NCI-H2081 (cell line): ENCODE measurements around the gene CCDC12.
A peak's percentile ranks its signal among the peaks of the same experiment; 100 is the strongest.

Source experiments
- DNase-seq, 2 experiments: peaks; one replicate each; lab custom pipeline; 2025; lab: John Stamatoyannopoulos, UW

Gene CCDC12

GRCh38 chr3:46976326-46977190 is at the start of gene CCDC12:
CCDC12 (minus strand) TSS chr3:46976745; CDS start chr3:46976732, 13 bp downstream.
- DNase-seq = peak; percentile 88 to 93

- DNase-seq = no peak
These were observed 48.4 kb upstream of the CCDC12 start for GRCh38 chr3:47024932-47025331.

GRCh38 chr3:47022641-47023071 is 46.1 kb upstream of the CCDC12 start:
- peak in 1 of 2 experiments; percentile 23 for DNase-seq

- no peak for DNase-seq
These were observed 43.8 kb upstream of the CCDC12 start for GRCh38 chr3:47020311-47020710.

GRCh38 chr3:47019201-47019600 is 42.7 kb upstream of the CCDC12 start:
- DNase-seq = no peak

GRCh38 chr3:47018269-47018611 is 41.7 kb upstream of the CCDC12 start:
- DNase-seq = no peak

GRCh38 chr3:47017504-47018268 is 41.1 kb upstream of the CCDC12 start:
- no peak for DNase-seq

- no peak for DNase-seq
These were observed 40.4 kb upstream of the CCDC12 start for GRCh38 chr3:47016934-47017435.

- no peak for DNase-seq
These were observed 39.8 kb upstream of the CCDC12 start for GRCh38 chr3:47016086-47016933.

- DNase-seq = no peak
These were observed 38.6 kb upstream of the CCDC12 start for GRCh38 chr3:47015151-47015550.

GRCh38 chr3:47014036-47014435 is 37.5 kb upstream of the CCDC12 start:
- DNase-seq = no peak

GRCh38 chr3:47013231-47013630 is 36.7 kb upstream of the CCDC12 start:
- DNase-seq = no peak

GRCh38 chr3:47012342-47013230 is 36.0 kb upstream of the CCDC12 start:
- no peak for DNase-seq

- no peak for DNase-seq
These were observed 34.8 kb upstream of the CCDC12 start for GRCh38 chr3:47011371-47011770.

- no peak for DNase-seq
These were observed 34.4 kb upstream of the CCDC12 start for GRCh38 chr3:47010910-47011309.

GRCh38 chr3:47010111-47010712 is 33.7 kb upstream of the CCDC12 start:
- no peak for DNase-seq

GRCh38 chr3:47009225-47010110 is 32.9 kb upstream of the CCDC12 start:
- peak; percentile 37 to 54 for DNase-seq

- DNase-seq = no peak
These were observed 32.3 kb upstream of the CCDC12 start for GRCh38 chr3:47008851-47009224.

- DNase-seq = no peak
These were observed 31.8 kb upstream of the CCDC12 start for GRCh38 chr3:47008234-47008796.
